ENCODE results near the gene TMEM259.

Gene TMEM259

GRCh38 chr19:1016647-1017114, 4.2 kb downstream of the TMEM259 start:
- no peak for DNase-seq (ENCODE audit: low read depth)

GRCh38 chr19:1015782-1016646, 4.9 kb downstream of the TMEM259 start:
- no peak for DNase-seq (ENCODE audit: low read depth)

GRCh38 chr19:1015061-1015781, 5.7 kb downstream of the TMEM259 start:
- DNase-seq (ENCODE audit: low read depth): no peak

- no peak for DNase-seq (ENCODE audit: low read depth)
These were observed 6.5 kb downstream of the TMEM259 start for GRCh38 chr19:1014161-1015060.

- no peak for DNase-seq (ENCODE audit: low read depth)
These were observed 7.7 kb downstream of the TMEM259 start for GRCh38 chr19:1013218-1013617.

GRCh38 chr19:1012334-1012733, 8.6 kb downstream of the TMEM259 start:
- no peak for DNase-seq (ENCODE audit: low read depth)

GRCh38 chr19:1011831-1012333, 9.0 kb downstream of the TMEM259 start:
- DNase-seq (ENCODE audit: low read depth): no peak

GRCh38 chr19:1010586-1011510, 10.1 kb downstream of the TMEM259 start:
- no peak for DNase-seq (ENCODE audit: low read depth)

GRCh38 chr19:1009981-1010538, 10.9 kb downstream of the TMEM259 start:
- no peak for DNase-seq (ENCODE audit: low read depth)

- DNase-seq (ENCODE audit: low read depth): no peak
These were observed 11.6 kb downstream of the TMEM259 start for GRCh38 chr19:1009041-1009980.

GRCh38 chr19:1008268-1009040, 12.5 kb downstream of the TMEM259 start:
- no peak for DNase-seq (ENCODE audit: low read depth)

GRCh38 chr19:1007399-1008251, 13.3 kb downstream of the TMEM259 start:
- DNase-seq (ENCODE audit: low read depth): no peak

- no peak for DNase-seq (ENCODE audit: low read depth)
These were observed 14.1 kb downstream of the TMEM259 start for GRCh38 chr19:1006711-1007398.

GRCh38 chr19:1004803-1005664, 15.9 kb downstream of the TMEM259 start:
- no peak for DNase-seq (ENCODE audit: low read depth)

- no peak for DNase-seq (ENCODE audit: low read depth)
These were observed 16.6 kb downstream of the TMEM259 start for GRCh38 chr19:1004204-1004802.

GRCh38 chr19:1003283-1003682, 17.6 kb downstream of the TMEM259 start:
- DNase-seq (ENCODE audit: low read depth): no peak
